Activated naive CD8-positive, alpha-beta T cell treated with anti-CD3 and anti-CD28 coated beads, Interleukin-2, amount 10 ng/mL, durations not matched to agents 7 days and 5 days (primary cell): ENCODE measurements around the gene NME9. TPM values are rescaled to one million over a fixed set of nuclear protein-coding genes. Genes with fewer than 3 reads are reported as not detected.

Experiments used
- ATAC-seq: fragments of 150-1000 bp; cut with Tn5 transposase; one replicate; pipeline ENCODE4 v1.10.0; 2021; ENCODE audit warnings: low read depth, moderate library complexity
- POLR2A ChIA-PET: fragments of 350-600 bp; sonication (Branson Sonifier 250); formaldehyde crosslinking; loops from one replicate; lab custom pipeline; 2021; ENCODE audit warnings: antibody characterized with exemption; lab: Charles Lee
- DNase-seq: peaks from one replicate; pipeline ENCODE4 v3.0.0; 2021
- H3K27ac Mint-ChIP-seq: one replicate; pipeline ENCODE4 v1.8.0; 2022; ENCODE audit warnings: mild to moderate bottlenecking, mixed read lengths
- H3K27me3 Mint-ChIP-seq: one replicate; pipeline ENCODE4 v1.8.0; 2022; ENCODE audit warnings: mild to moderate bottlenecking, moderate library complexity, mixed read lengths
- H3K36me3 Mint-ChIP-seq: one replicate; pipeline ENCODE4 v1.8.0; 2021; ENCODE audit warnings: mild to moderate bottlenecking, mixed read lengths
- H3K4me1 Mint-ChIP-seq: one replicate; pipeline ENCODE4 v1.8.0; 2021; ENCODE audit warnings: mixed read lengths
- H3K4me3 Mint-ChIP-seq: one replicate; pipeline ENCODE4 v1.8.0; 2022; ENCODE audit warnings: mild to moderate bottlenecking, moderate library complexity, mixed read lengths
- H3K9me3 Mint-ChIP-seq: one replicate; pipeline ENCODE4 v1.8.0; 2021; ENCODE audit warnings: mixed read lengths
- total RNA-seq, 2 experiments: library from RNA; stranded (reverse); gene quantifications; one replicate each; pipeline ENCODE4 v1.2.3, GENCODE V29; 2021

Gene NME9
- total RNA-seq, 2 experiments from 2014 or later, result 0.57 to 1.7 TPM

DNA sequence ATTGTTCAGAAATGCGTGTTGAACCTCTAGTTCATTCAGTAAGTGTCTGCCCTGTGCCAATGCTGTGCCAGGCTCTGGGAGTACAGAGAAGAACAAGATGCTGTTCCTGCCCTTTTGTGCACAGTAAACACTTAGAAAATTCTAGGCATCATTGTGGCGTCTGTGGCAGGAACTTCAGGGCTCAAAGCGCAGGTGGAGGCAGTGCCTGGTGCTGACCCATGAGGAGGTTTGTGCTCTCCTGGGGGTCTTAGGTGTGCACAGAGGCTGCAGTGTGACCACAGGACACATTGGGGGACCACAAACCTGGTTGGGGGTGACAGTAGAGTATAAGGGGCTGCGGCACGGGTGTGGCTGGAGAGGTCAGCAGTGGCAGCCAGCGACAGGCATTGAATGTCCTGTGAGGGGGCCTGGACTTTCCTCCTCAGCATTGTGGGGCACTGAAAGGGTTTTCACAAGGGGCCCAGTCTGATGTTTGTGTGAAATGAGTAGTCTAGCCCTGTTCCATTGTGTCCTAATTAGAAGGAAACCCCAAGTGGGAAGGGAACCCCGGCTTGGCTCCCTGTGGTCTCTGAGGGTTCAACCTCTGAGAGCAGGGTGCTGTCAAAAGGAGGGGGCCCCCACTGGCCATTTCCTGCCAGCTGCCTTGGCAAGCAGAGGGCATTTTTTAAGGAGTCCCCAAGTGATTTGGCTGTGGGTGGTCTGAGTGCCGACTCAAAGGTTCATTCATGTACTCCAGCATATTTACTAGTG is 39.7 kb upstream of the NME9 start:
- POLR2A ChIA-PET, result no interaction called here
- Mint-ChIP-seq H3K27me3 (peaks cover 24% of the 10 kb centered on the region), H3K4me3 (no peak overlapping the region), H3K9me3 (no peaks in the 10 kb centered on the region), H3K36me3 (no peaks in the 10 kb centered on the region), H3K4me1 (peaks cover 3% of the 10 kb centered on the region), H3K27ac (no peak overlapping the region)
- ATAC-seq (no peak), DNase-seq (no peak)

DNA sequence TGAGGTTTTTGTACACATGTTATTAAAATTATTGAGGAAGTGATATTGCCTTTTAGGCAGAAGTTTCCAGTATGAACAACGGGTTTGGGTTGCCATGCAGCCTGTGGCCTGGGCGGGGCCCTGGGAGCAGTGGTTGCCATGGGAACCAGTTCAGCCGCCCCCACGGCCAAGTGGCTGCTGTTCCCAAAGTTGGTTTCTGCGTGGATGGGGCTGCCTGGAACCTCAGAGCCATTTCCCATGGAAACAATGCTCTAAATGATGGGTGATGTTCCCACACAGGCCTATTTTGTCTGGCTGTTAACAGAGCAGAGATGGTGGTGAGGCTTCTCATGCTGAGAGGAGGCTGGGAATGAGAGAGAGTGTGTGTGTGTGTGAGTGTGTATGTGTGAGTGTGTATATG is 38.3 kb upstream of the NME9 start:
- Mint-ChIP-seq H3K4me1 (peaks cover 3% of the 10 kb centered on the region), H3K9me3 (no peaks in the 10 kb centered on the region), H3K36me3 (no peaks in the 10 kb centered on the region), H3K27ac (no peak overlapping the region), H3K27me3 (peaks cover 23% of the 10 kb centered on the region), H3K4me3 (no peak overlapping the region)
- no peak for ATAC-seq
- no peak for DNase-seq
- POLR2A ChIA-PET, result no interaction called here

DNA sequence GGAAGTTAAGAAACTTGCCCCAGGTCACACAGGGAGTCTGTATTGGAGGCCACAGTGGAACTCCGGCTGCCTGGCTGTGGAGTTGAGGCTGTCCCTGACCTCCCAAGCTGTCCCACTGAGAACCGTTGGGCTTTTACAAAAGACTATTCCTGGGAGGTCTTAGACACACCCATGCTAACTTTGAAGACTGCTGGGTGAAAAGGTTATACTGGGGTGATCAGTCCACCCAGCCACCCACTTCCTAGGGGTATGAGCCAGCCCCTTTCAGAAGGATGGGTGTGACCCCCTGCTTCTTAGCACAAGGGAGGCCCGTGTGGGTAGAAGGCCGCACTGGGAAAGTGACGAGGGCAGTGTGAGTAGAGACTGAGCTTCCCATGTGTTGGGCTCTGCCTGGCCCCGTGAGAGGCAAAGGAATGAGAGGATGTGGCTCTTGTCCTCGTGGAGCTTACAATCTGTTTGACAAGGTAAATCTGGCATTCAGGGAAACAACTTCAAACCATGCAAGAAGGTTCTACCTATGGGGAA is 37.7 kb upstream of the NME9 start:
- Mint-ChIP-seq H3K4me1 (peaks cover 3% of the 10 kb centered on the region), H3K27me3 (peaks cover 21% of the 10 kb centered on the region), H3K36me3 (no peaks in the 10 kb centered on the region), H3K4me3 (no peak overlapping the region), H3K27ac (no peak overlapping the region), H3K9me3 (no peaks in the 10 kb centered on the region)
- DNase-seq, result no peak
- POLR2A ChIA-PET, result no interaction called here
- no peak for ATAC-seq

DNA sequence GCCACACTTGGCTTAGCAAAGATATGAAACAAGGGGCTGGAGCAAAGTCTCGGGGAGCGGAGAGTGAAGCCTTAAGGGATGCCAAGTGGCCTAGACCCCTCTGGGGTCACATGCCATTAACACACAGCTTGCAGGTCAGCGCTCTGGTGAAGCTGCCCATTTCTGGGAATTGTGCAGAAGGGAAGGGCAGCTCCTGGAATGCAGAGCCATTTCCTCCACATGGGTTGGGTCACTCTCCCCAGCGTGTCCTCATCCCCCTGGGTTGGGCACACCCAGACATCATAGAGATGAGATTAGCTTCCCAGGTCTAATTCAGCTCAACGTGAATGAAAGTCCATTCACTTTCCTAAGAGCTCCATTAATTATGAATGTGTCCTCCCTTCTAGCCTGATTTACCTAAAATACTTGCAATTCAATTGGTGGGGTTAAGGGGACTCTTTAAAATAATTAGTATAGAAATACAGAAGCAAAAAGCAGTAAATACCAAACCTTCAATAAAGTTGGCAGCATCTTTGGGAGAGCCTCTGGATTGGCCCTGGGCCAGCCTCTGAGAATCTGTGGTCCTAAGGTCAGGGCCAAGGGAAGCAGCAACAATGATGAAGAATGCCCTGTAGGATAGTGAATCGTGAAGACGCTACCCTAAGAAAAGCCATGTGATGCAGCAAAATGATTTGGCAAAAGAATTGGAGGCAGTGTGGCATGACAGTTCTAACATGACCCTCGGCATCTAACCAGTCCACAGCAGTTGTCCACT is 36.5 kb upstream of the NME9 start:
- POLR2A ChIA-PET, result no interaction called here

DNA sequence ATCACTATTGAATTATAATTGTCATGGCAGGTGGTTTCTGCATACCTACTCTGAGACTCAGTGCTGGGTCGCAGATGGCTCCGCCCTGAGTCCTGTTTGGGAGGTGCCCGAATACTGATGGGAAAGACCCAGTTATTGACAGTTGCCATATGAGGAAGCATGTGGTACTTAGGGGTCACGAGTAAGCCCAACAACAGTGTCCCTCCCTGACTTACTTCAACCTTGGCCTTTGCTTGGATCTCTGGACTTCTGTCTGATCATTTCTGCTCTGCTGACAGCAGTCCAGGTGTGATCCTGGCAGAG is 35.6 kb upstream of the NME9 start:
- H3K9me3 Mint-ChIP-seq, result no peaks in the 10 kb centered on the region

More for the DNA sequence above, 36.5 kb upstream of the NME9 start:
- H3K4me1 Mint-ChIP-seq, result peaks cover 2% of the 10 kb centered on the region
- H3K9me3 Mint-ChIP-seq, result no peaks in the 10 kb centered on the region
- no peak overlapping the region for H3K27ac Mint-ChIP-seq
- H3K27me3 Mint-ChIP-seq, result peaks cover 14% of the 10 kb centered on the region
- H3K36me3 Mint-ChIP-seq, result no peaks in the 10 kb centered on the region
- no peak for ATAC-seq
- no peak overlapping the region for H3K4me3 Mint-ChIP-seq
- no peak for DNase-seq

DNA sequence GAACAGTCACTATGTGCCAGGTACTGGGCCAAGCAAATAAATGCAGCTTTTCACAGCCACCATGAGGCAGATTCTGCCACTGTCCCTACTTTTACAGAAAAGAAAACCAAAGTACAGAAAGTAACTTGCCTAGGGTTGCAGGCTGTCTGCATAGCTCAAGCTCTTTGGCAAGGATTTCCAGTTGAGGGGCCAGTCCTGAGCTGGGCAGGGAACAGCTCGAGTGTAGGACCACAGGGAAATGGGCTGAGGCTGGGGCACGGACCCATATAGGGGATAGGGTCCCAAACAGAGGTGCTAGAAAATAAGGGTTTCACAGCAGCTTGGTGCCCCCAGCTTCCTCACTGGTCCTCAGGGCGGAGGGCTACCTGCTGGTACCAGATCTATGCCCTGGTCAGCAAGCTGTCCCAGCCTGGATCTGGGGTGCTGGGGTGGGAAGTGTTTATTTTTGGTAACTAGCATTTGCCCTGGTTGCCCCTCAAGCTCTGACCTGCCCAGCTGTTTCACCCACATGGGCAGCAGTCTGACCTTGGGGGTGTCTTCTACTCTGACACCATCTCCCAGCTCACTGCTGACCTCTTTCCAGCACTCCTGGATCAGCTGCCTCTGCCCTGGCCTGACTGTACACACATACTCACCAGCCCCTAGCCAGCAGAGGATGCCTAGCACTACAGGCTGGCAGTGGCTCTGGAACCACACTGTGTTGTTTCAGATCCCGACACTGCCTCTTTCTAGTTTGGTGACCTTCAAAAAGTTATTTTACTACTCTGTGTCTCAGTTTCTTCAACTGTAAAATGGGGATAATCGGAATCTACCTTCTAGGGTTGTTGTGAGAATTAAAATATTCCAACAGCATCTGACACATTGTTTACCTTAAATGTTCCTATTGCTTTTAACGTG is 35.0 kb upstream of the NME9 start:
- Mint-ChIP-seq H3K36me3 (no peaks in the 10 kb centered on the region), H3K4me3 (no peak overlapping the region), H3K9me3 (no peaks in the 10 kb centered on the region), H3K27ac (no peak overlapping the region), H3K27me3 (peaks cover 4% of the 10 kb centered on the region), H3K4me1 (no peaks in the 10 kb centered on the region)
- ATAC-seq (no peak), DNase-seq (no peak)
- POLR2A ChIA-PET, result no interaction called here

More for the DNA sequence above, 35.6 kb upstream of the NME9 start:
- H3K36me3 Mint-ChIP-seq, result no peaks in the 10 kb centered on the region
- H3K27ac Mint-ChIP-seq, result no peak overlapping the region
- H3K4me1 Mint-ChIP-seq, result no peaks in the 10 kb centered on the region
- peaks cover 9% of the 10 kb centered on the region for H3K27me3 Mint-ChIP-seq
- DNase-seq (no peak), ATAC-seq (no peak)
- no peak overlapping the region for H3K4me3 Mint-ChIP-seq
- POLR2A ChIA-PET, result no interaction called here

DNA sequence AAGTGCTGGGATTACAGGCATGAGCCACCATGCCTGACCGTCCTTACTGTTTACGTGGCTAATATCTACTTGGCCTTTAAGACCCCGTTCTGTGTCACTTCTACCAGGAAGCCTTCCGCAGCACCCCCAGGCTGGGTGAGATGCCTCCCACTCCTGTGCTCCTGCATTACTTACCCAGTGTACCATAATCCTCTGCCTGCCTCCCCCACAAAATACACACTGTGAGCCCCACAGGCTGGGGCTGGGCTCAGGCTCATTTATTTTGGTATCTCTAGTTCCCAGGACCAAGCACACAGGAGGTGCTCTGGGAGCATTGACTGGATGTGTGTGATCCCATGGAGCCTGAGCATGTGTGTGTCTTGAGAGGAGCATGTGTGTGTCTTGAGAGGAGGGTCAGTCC is 33.7 kb upstream of the NME9 start:
- H3K27ac Mint-ChIP-seq, result no peak overlapping the region
- DNase-seq (no peak), ATAC-seq (no peak)
- no peaks in the 10 kb centered on the region for H3K4me1 Mint-ChIP-seq
- POLR2A ChIA-PET, result no interaction called here
- no peaks in the 10 kb centered on the region for H3K9me3 Mint-ChIP-seq
- H3K27me3 Mint-ChIP-seq, result peaks cover 4% of the 10 kb centered on the region
- no peaks in the 10 kb centered on the region for H3K36me3 Mint-ChIP-seq
- no peak overlapping the region for H3K4me3 Mint-ChIP-seq

DNA sequence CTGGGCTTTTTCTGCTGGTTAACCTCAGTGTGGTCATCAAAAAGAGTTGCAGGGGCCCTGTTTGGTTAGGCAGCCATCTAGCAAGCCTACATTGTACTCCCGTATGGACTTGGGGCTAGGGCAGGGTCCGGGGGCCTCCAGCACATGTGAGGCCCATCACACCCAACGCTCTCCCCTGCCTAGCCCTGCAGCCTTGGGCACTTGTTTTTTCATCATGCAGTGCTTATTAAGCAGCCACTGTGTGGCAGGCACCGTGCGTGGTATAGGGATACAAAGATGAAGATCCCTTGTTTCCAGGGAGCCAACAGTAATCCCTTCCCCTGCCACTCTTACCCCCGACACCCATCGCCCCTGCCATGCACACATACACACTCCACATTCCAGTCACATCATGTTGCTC is 32.9 kb upstream of the NME9 start:
- DNase-seq, result no peak
- Mint-ChIP-seq H3K9me3 (no peaks in the 10 kb centered on the region), H3K36me3 (no peaks in the 10 kb centered on the region), H3K27ac (no peak overlapping the region), H3K4me1 (no peaks in the 10 kb centered on the region), H3K4me3 (no peak overlapping the region), H3K27me3 (peaks cover 4% of the 10 kb centered on the region)
- POLR2A ChIA-PET, result no interaction called here
- no peak for ATAC-seq

DNA sequence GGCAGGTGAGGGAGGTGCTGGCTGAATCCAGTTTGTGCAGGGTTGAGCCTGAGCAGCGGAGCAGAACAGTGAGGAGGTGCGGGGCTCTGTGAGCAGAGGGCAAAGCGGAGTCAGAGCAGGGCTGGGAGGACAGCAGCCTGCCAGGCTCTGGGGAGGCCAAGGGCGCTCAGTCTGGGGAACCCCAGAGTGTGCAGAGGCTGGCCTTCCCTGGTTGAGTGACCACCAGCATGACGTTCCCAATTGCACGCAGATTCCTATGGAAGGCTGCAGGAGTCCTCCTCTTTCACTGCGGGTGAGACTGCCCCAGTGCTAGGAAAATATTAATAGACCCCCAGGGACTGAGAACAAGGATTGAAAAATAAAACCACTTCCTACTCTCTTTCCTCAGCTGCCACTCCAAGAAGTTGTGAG is 31.9 kb upstream of the NME9 start:
- Mint-ChIP-seq H3K4me3 (no peak overlapping the region), H3K4me1 (no peaks in the 10 kb centered on the region), H3K36me3 (no peaks in the 10 kb centered on the region), H3K27me3 (peaks cover 2% of the 10 kb centered on the region), H3K9me3 (no peaks in the 10 kb centered on the region), H3K27ac (no peak overlapping the region)
- POLR2A ChIA-PET, result no interaction called here
- DNase-seq, result no peak
- ATAC-seq, result no peak

DNA sequence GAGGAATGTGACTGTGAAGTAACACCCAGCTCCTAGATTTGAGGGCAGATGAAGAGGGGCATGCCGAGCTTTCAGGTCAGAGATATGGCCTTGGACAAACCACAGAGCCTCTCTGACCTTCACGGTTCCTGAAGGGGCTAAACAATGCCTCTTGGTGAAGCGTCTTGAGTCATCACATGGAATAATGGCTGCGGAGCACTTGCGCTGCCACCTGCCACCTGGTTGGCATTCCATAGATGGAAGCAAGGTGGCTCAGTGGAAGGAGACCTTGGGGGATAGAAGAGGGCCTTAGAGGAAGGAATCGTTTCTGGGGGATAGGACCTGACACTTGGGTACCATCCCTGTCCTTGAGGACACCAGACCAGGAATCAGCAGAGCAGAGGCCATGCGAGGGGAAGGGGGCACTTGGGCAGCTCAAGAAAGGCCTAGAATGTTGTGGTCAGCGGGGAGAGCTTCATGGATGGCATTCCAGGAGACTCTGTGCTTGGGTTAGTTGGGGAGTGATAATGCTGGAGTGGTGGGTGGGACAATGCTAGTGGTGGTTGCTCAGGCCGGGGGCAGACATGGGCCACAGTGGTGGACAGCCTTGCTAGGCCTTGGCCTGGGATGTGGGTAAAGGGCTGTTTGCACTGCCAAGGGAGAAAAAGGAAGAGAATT is 31.3 kb upstream of the NME9 start:
- no peak for DNase-seq
- POLR2A ChIA-PET, result no interaction called here
- peaks cover 2% of the 10 kb centered on the region for H3K27me3 Mint-ChIP-seq
- no peak for ATAC-seq
- H3K36me3 Mint-ChIP-seq, result no peaks in the 10 kb centered on the region
- no peaks in the 10 kb centered on the region for H3K9me3 Mint-ChIP-seq
- H3K27ac Mint-ChIP-seq, result no peak overlapping the region
- no peak overlapping the region for H3K4me3 Mint-ChIP-seq
- no peaks in the 10 kb centered on the region for H3K4me1 Mint-ChIP-seq

DNA sequence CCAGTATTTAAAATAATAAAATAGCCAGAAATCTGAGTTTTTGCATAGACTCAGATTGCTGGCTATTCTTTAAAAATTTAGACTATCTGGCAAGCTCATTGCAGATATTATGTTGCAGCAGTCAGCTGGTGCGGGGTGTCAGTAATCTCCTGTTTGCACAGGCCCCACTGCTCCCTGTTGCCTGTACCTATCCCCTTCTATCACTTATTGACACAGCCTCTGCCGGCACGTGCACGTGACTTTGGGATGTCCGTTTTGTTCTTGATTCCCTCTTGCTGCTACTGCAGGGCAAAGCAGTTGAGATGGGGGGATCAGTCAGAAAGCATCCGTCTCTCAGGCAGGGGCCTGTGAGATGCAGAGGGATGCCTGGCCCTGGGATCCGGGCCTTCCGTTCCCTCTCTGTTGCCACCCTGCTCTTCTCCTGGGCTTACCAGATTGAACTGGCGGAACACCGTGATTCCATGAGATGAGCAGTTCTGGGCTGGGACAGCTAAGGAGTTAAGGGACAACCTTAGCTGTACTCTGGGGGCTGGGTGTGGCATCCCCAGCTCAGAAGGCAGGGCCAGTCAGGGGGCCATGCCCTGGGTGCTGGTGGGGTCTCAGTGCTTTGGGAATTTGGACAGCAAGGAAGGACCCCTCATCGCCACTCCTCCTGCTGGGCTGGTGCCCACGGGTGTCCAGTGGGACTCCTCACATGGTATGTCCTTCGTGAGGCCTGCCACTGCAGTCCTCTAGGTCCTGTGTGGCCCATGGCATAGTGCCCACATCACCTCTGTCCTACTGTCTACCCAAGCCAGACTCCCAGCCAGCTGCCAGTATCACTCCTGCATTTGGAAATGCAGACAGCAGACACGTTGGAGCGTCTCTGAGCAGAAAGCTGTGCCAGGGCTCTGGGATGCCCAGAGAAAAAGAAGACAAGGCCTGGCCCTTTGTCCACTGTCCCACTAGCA is 30.5 kb upstream of the NME9 start:
- POLR2A ChIA-PET, result no interaction called here
- DNase-seq (no peak), ATAC-seq (no peak)
- no peaks in the 10 kb centered on the region for H3K9me3 Mint-ChIP-seq
- no peaks in the 10 kb centered on the region for H3K4me1 Mint-ChIP-seq
- peaks cover 4% of the 10 kb centered on the region for H3K27me3 Mint-ChIP-seq
- H3K36me3 Mint-ChIP-seq, result no peaks in the 10 kb centered on the region
- H3K4me3 Mint-ChIP-seq, result no peak overlapping the region
- H3K27ac Mint-ChIP-seq, result no peak overlapping the region

DNA sequence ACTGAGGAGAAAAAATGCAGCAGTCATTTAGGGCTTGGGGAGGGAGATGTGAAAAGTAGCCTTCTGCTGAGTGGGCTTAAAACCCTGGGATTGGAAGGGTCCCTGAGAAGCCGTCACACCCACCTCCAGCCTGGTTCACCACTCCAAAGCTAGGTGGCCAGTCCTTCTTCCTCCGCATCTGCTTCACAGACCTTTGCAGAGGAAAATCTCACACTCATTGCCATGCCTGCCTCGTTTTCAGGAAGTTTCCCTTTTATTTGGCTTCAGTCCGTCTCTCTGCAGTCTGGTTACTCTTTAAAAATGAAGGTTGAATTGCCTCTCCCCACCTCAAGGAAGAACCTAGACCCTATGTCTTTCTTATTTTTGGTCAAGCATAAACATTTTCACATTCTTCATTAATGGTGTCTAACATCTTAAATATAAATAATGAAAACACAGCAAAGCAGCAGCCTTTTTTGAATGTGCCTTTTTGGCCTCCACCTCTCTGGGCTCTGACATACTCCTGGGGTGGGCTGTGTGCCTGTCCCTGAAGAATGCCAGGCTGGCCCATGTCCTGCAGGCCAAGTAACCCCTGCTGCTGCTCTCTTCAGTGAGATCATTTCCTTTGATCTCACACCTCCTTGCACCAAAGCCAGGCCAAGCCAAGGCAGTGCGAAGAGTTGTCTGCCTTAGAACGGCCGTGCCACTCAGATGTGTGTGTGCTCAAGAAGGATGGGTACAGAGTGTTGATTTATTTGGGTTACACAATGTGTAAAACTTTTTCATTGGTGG is 29.7 kb upstream of the NME9 start:
- ATAC-seq, result no peak
- Mint-ChIP-seq H3K9me3 (no peaks in the 10 kb centered on the region), H3K36me3 (no peaks in the 10 kb centered on the region), H3K4me3 (no peak overlapping the region), H3K4me1 (no peaks in the 10 kb centered on the region), H3K27ac (no peak overlapping the region), H3K27me3 (peaks cover 4% of the 10 kb centered on the region)
- POLR2A ChIA-PET, result no interaction called here
- DNase-seq, result no peak
